ENCODE data around the gene SLC7A8.

- no peak for TF ChIP-seq YY1 (IDR thresholded peaks at IDR 0.05; ENCODE audit: insufficient read depth, insufficient read length)
- no peak for TF ChIP-seq SUZ12 (IDR thresholded peaks at IDR 0.05; ENCODE audit: extremely low read depth, insufficient read depth, insufficient read length)
These were observed 68.8 kb downstream of the SLC7A8 start for GRCh38 chr14:23114669-23115038.

Data from NT2/D1 (cell line).